T-helper 1 cell treated with Interleukin-12 subunit alpha and Interleukin-12 subunit beta and Interleukin-4 antibody, amounts not matched to agents 30 ng/mL and 1 ng/mL, for 36 hours (primary cell): ENCODE measurements around the gene OXSR1. TPM values are rescaled to one million over a fixed set of nuclear protein-coding genes. Genes with fewer than 3 reads are reported as not detected.
"Not testable (repeated sequence)": the region's sequence is repeated elsewhere in the genome, so short reads cannot be mapped to it uniquely, and the experiment has no call there.

Source experiments
- intact Hi-C: fragments of 100-400 bp; cut with micrococcal nuclease; formaldehyde crosslinking; loops from one replicate; pipeline ENCODE4 v1.15.1; 2024
- total RNA-seq: library from RNA; stranded (reverse); gene quantifications from 2 replicates; pipeline ENCODE4 v1.2.3, GENCODE V29; 2022

OXSR1 gene
- total RNA-seq, 1 donor from 2014 or later, result 50.7 TPM

GRCh38 chr3:38163841-38164642, 1.3 kb upstream of the OXSR1 start:
- intact Hi-C loops, result loop anchor here (10.0 kb wide), 1 partner anchor 1169 kb away; the partner anchor contains the start of genes EPM2AIP1 and MLH1

- intact Hi-C loops, result loop anchor here (10.0 kb wide), 1 partner anchor 1170 kb away; the partner anchor contains the start of genes EPM2AIP1 and MLH1
Measured at GRCh38 chr3:38164643-38164951, 740 bp upstream of the OXSR1 start.

GRCh38 chr3:38165722-38166387, 518 bp downstream of the OXSR1 start:
- intact Hi-C loops, result loop anchor here (1.0 to 10.0 kb wide), 11 partner anchors 8 to 1171 kb away; partner anchors contain the start of genes ACAA1, ACVR2B, DLEC1 and EPM2AIP1

- intact Hi-C loops, result loop anchor here (10.0 kb wide), 1 partner anchor 1173 kb away; the partner anchor contains the start of genes EPM2AIP1 and MLH1
Measured at GRCh38 chr3:38167591-38167990, 2.3 kb downstream of the OXSR1 start.

- intact Hi-C loops, result loop anchor here (10.0 kb wide), 1 partner anchor 1174 kb away; the partner anchor contains the start of genes EPM2AIP1 and MLH1
Measured at GRCh38 chr3:38168151-38169026, 3.1 kb downstream of the OXSR1 start.

- intact Hi-C loops, result loop anchor here (10.0 kb wide), 1 partner anchor 1174 kb away; the partner anchor contains the start of genes EPM2AIP1 and MLH1
Measured at GRCh38 chr3:38169027-38169317, 3.6 kb downstream of the OXSR1 start.

- intact Hi-C loops, result no loop called here
Measured at GRCh38 chr3:38170722-38171121, 5.4 kb downstream of the OXSR1 start.

GRCh38 chr3:38171622-38172021, 6.3 kb downstream of the OXSR1 start:
- intact Hi-C loops, result no loop called here

GRCh38 chr3:38173834-38174418, 8.6 kb downstream of the OXSR1 start:
- intact Hi-C loops, result loop anchor here (1.0 to 2.0 kb wide), 2 partner anchors 8 to 17 kb away; no protein-coding TSS in a partner anchor

- intact Hi-C loops, result no loop called here
Measured at GRCh38 chr3:38177181-38177580, 11.8 kb downstream of the OXSR1 start.

GRCh38 chr3:38186781-38187180, 21.4 kb downstream of the OXSR1 start:
- intact Hi-C loops, result no loop called here

GRCh38 chr3:38190481-38190881, 25.1 kb downstream of the OXSR1 start:
- intact Hi-C loops, result loop anchor here (1.0 to 2.0 kb wide), 2 partner anchors 15 to 16 kb away; no protein-coding TSS in a partner anchor

GRCh38 chr3:38202931-38203330, 37.6 kb downstream of the OXSR1 start:
- intact Hi-C loops, result not testable (repeated sequence)

GRCh38 chr3:38203690-38204089, 38.4 kb downstream of the OXSR1 start:
- intact Hi-C loops, result no loop called here

GRCh38 chr3:38204599-38205471, 39.5 kb downstream of the OXSR1 start:
- intact Hi-C loops, result loop anchor here (1.0 kb wide), 3 partner anchors 15 to 68 kb away; partner anchors contain the start of genes ACAA1 and OXSR1

- intact Hi-C loops, result loop anchor here (1.0 kb wide), 3 partner anchors 15 to 68 kb away; partner anchors contain the start of genes ACAA1 and OXSR1
Measured at GRCh38 chr3:38205472-38205805, 40.1 kb downstream of the OXSR1 start.

- intact Hi-C loops, result no loop called here
Measured at GRCh38 chr3:38207254-38208003, 42.1 kb downstream of the OXSR1 start.

GRCh38 chr3:38210141-38210757, 44.9 kb downstream of the OXSR1 start:
- intact Hi-C loops, result no loop called here

GRCh38 chr3:38212141-38212540, 46.8 kb downstream of the OXSR1 start:
- intact Hi-C loops, result no loop called here
